CD4-positive, CD25-positive, alpha-beta regulatory T cell (primary cell): Measurements from ENCODE around the gene MMP15. TPM values are rescaled to one million over a fixed set of nuclear protein-coding genes. Genes with fewer than 3 reads are reported as not detected.

Experiments used
- ATAC-seq, 2 donors: fragments of 150-1000 bp; cut with Tn5 transposase; one replicate each; pipeline ENCODE4 v1.10.0; 2021; ENCODE audit warnings: low read depth in 2 of 2, moderate number of reproducible peaks in 2 of 2, moderate library complexity in 1 of 2
- DNase-seq, 3 donors: peaks; one replicate each; pipeline versions ENCODE4 v3.0.0 to v3.0.0-alpha.2; 2012 to 2022; ENCODE audit warnings: mixed read lengths in 1 of 3
- H3K27ac ChIP-seq: one replicate; pipeline ENCODE4 v1.7.0; 2013; ENCODE audit warnings: mild to moderate bottlenecking, low read length; ENCODE audit not compliant: insufficient read depth, poor library complexity, severe bottlenecking
- H3K27me3 ChIP-seq: one replicate; pipeline ENCODE4 v1.7.0; 2013; ENCODE audit warnings: low read length; ENCODE audit not compliant: control insufficient read depth, insufficient read depth
- H3K36me3 ChIP-seq: one replicate; pipeline ENCODE4 v1.7.0; 2013; ENCODE audit warnings: mild to moderate bottlenecking, low read length, moderate library complexity; ENCODE audit not compliant: control insufficient read depth, insufficient read depth
- H3K4me1 ChIP-seq: 2 replicates; pipeline ENCODE4 v1.7.0; 2013; ENCODE audit warnings: mild to moderate bottlenecking, low read length; ENCODE audit not compliant: insufficient read depth, control insufficient read depth, poor library complexity, severe bottlenecking
- H3K4me3 ChIP-seq: one replicate; pipeline ENCODE4 v1.7.0; 2013; ENCODE audit warnings: low read depth, mild to moderate bottlenecking, low read length, moderate library complexity
- H3K9me3 ChIP-seq, 2 experiments: 1 replicate in 1 of 2; 2 replicates in 1 of 2; pipeline ENCODE4 v1.7.0; 2013; ENCODE audit warnings: low read length in 2 of 2, mild to moderate bottlenecking in 1 of 2, moderate library complexity in 1 of 2; ENCODE audit not compliant: control insufficient read depth in 2 of 2
- H3K27ac Mint-ChIP-seq, 3 donors: one replicate each; pipeline ENCODE4 v1.8.0; 2020 to 2022; ENCODE audit warnings: mild to moderate bottlenecking in 3 of 3, mixed read lengths in 3 of 3, moderate library complexity in 2 of 3
- H3K27me3 Mint-ChIP-seq: one replicate; pipeline ENCODE4 v1.8.0; 2022; ENCODE audit warnings: mild to moderate bottlenecking, mixed read lengths
- H3K36me3 Mint-ChIP-seq: one replicate; pipeline ENCODE4 v1.8.0; 2020; ENCODE audit warnings: mixed read lengths
- H3K4me1 Mint-ChIP-seq, 4 donors: one replicate each; pipeline ENCODE4 v1.8.0; 2020 to 2022; ENCODE audit warnings: mixed read lengths in 4 of 4, mild to moderate bottlenecking in 1 of 4
- H3K4me3 Mint-ChIP-seq, 4 donors: one replicate each; pipeline ENCODE4 v1.8.0; 2020 to 2022; ENCODE audit warnings: mild to moderate bottlenecking in 4 of 4, mixed read lengths in 4 of 4, moderate library complexity in 3 of 4
- H3K9me3 Mint-ChIP-seq, 7 donors: one replicate each; pipeline ENCODE4 v1.8.0; 2020 to 2022; ENCODE audit warnings: mixed read lengths in 7 of 7, mild to moderate bottlenecking in 3 of 7, moderate library complexity in 2 of 7
- polyA plus RNA-seq, 4 donors: library from polyadenylated mRNA; unstranded; fragments of 300-500 nt; fragmentation: Illumina TruSeq; gene quantifications; one replicate each; pipeline ENCODE4 v1.2.3, GENCODE V29; 2021
- total RNA-seq: library from RNA; stranded (reverse); gene quantifications from one replicate; pipeline ENCODE4 v1.2.3, GENCODE V29; 2022

The MMP15 gene
- total and polyA plus RNA-seq, 5 donors from 2014 or later: 0.03 to 0.27 (median 0.11) TPM; not detected in 2

- Histone ChIP-seq H3K4me1 (peaks cover 29% of the 10 kb centered on the region), H3K27ac (no peak overlapping the region), H3K36me3 (no peaks in the 10 kb centered on the region), H3K4me3 (no peak overlapping the region), H3K27me3 (no peaks in the 10 kb centered on the region), H3K9me3 (no peaks in the 10 kb centered on the region)
- Mint-ChIP-seq H3K9me3 (peaks cover 0 to 2% (median 0%) of the 10 kb centered on the region in 7 donors), H3K27me3 (peaks cover 9% of the 10 kb centered on the region), H3K4me3 (peak overlapping the region in 2 of 4 donors; percentile 48 to 63), H3K36me3 (no peaks in the 10 kb centered on the region), H3K4me1 (peaks cover 3 to 14% (median 7%) of the 10 kb centered on the region in 4 donors), H3K27ac (no peak overlapping the region)
- DNase-seq (no peak), ATAC-seq (no peak)
Observed at GRCh38 chr16:58028541-58029070, 3.1 kb downstream of the MMP15 start.

- H3K36me3 Mint-ChIP-seq: no peaks in the 10 kb centered on the region
- H3K4me3 Mint-ChIP-seq: peak overlapping the region in 3 of 4 donors; percentile 8 to 74 (median 57)
- H3K27ac Mint-ChIP-seq: peak overlapping the region in 1 of 3 donors; percentile 65
Observed at GRCh38 chr16:58029410-58029809, 3.9 kb downstream of the MMP15 start.

GRCh38 chr16:58030136-58030840, 4.7 kb downstream of the MMP15 start:
- peaks cover 17% of the 10 kb centered on the region for H3K4me1 ChIP-seq
- no peaks in the 10 kb centered on the region for H3K36me3 Mint-ChIP-seq
- no peaks in the 10 kb centered on the region for H3K9me3 ChIP-seq
- ATAC-seq: no peak
- no peaks in the 10 kb centered on the region for H3K36me3 ChIP-seq
- H3K4me3 Mint-ChIP-seq: peak overlapping the region in 1 of 4 donors; percentile 85
- H3K27me3 Mint-ChIP-seq: no peaks in the 10 kb centered on the region
- H3K4me3 ChIP-seq: no peak overlapping the region
- no peak overlapping the region for H3K27ac ChIP-seq
- no peak for DNase-seq
- peaks cover 0 to 2% (median 0%) of the 10 kb centered on the region in 7 donors for H3K9me3 Mint-ChIP-seq
- H3K27ac Mint-ChIP-seq: no peak overlapping the region
- peaks cover 0 to under 1% (median 0%) of the 10 kb centered on the region in 4 donors for H3K4me1 Mint-ChIP-seq
- no peaks in the 10 kb centered on the region for H3K27me3 ChIP-seq

More at GRCh38 chr16:58029410-58029809, 3.9 kb downstream of the MMP15 start:
- Histone ChIP-seq H3K27ac (no peak overlapping the region), H3K9me3 (no peaks in the 10 kb centered on the region), H3K4me1 (peaks cover 26% of the 10 kb centered on the region), H3K4me3 (no peak overlapping the region), H3K36me3 (no peaks in the 10 kb centered on the region), H3K27me3 (no peaks in the 10 kb centered on the region)
- Mint-ChIP-seq H3K4me1 (peaks cover 2 to 9% (median 6%) of the 10 kb centered on the region in 4 donors), H3K9me3 (peaks cover 0 to 2% (median 0%) of the 10 kb centered on the region in 7 donors), H3K27me3 (peaks cover 8% of the 10 kb centered on the region)
- ATAC-seq (no peak), DNase-seq (no peak)

GRCh38 chr16:58031016-58031800, 5.7 kb downstream of the MMP15 start:
- Histone ChIP-seq H3K4me1 (peaks cover 13% of the 10 kb centered on the region), H3K4me3 (no peak overlapping the region), H3K9me3 (no peaks in the 10 kb centered on the region), H3K36me3 (no peaks in the 10 kb centered on the region), H3K27me3 (no peaks in the 10 kb centered on the region), H3K27ac (no peak overlapping the region)
- DNase-seq (no peak), ATAC-seq (no peak)
- peaks cover 0 to 2% (median 0%) of the 10 kb centered on the region in 7 donors for H3K9me3 Mint-ChIP-seq
- H3K27me3 Mint-ChIP-seq: no peaks in the 10 kb centered on the region
- H3K4me1 Mint-ChIP-seq: no peaks in the 10 kb centered on the region
- no peaks in the 10 kb centered on the region for H3K36me3 Mint-ChIP-seq
- H3K27ac Mint-ChIP-seq: no peak overlapping the region
- H3K4me3 Mint-ChIP-seq: no peak overlapping the region

GRCh38 chr16:58032710-58033293, 7.2 kb downstream of the MMP15 start:
- Histone ChIP-seq H3K36me3 (no peaks in the 10 kb centered on the region), H3K9me3 (no peaks in the 10 kb centered on the region), H3K27ac (no peak overlapping the region), H3K27me3 (no peaks in the 10 kb centered on the region), H3K4me3 (no peak overlapping the region), H3K4me1 (no peaks in the 10 kb centered on the region)
- DNase-seq (no peak), ATAC-seq (no peak)
- no peaks in the 10 kb centered on the region for H3K27me3 Mint-ChIP-seq
- H3K9me3 Mint-ChIP-seq: peaks cover 0 to 2% (median 0%) of the 10 kb centered on the region in 7 donors
- H3K4me3 Mint-ChIP-seq: peak overlapping the region in 1 of 4 donors; percentile 87
- no peak overlapping the region for H3K27ac Mint-ChIP-seq
- no peaks in the 10 kb centered on the region for H3K4me1 Mint-ChIP-seq
- H3K36me3 Mint-ChIP-seq: no peaks in the 10 kb centered on the region

- no peak overlapping the region for H3K27ac Mint-ChIP-seq
- Histone ChIP-seq H3K4me1 (no peaks in the 10 kb centered on the region), H3K36me3 (no peaks in the 10 kb centered on the region), H3K9me3 (no peaks in the 10 kb centered on the region), H3K27ac (no peak overlapping the region), H3K27me3 (no peaks in the 10 kb centered on the region), H3K4me3 (no peak overlapping the region)
- H3K4me1 Mint-ChIP-seq: no peaks in the 10 kb centered on the region
- no peak overlapping the region for H3K4me3 Mint-ChIP-seq
- H3K27me3 Mint-ChIP-seq: no peaks in the 10 kb centered on the region
- H3K36me3 Mint-ChIP-seq: no peaks in the 10 kb centered on the region
- no peak for ATAC-seq
- H3K9me3 Mint-ChIP-seq: peaks cover 0 to 2% (median 0%) of the 10 kb centered on the region in 7 donors
- DNase-seq: no peak
Observed at GRCh38 chr16:58034128-58034685, 8.7 kb downstream of the MMP15 start.

GRCh38 chr16:58034774-58035173, 9.2 kb downstream of the MMP15 start:
- H3K27me3 Mint-ChIP-seq: no peaks in the 10 kb centered on the region
- Histone ChIP-seq H3K36me3 (no peaks in the 10 kb centered on the region), H3K27me3 (no peaks in the 10 kb centered on the region), H3K27ac (no peak overlapping the region), H3K4me1 (no peaks in the 10 kb centered on the region), H3K9me3 (no peaks in the 10 kb centered on the region), H3K4me3 (no peak overlapping the region)
- DNase-seq: no peak
- H3K4me3 Mint-ChIP-seq: no peak overlapping the region
- H3K9me3 Mint-ChIP-seq: peaks cover 0 to 1% (median 0%) of the 10 kb centered on the region in 7 donors
- no peak for ATAC-seq
- no peaks in the 10 kb centered on the region for H3K36me3 Mint-ChIP-seq
- H3K27ac Mint-ChIP-seq: no peak overlapping the region
- no peaks in the 10 kb centered on the region for H3K4me1 Mint-ChIP-seq
